Esophagus squamous epithelium (tissue), 4 donors: Measurements from ENCODE around the gene UNK.

Experiments used
- CTCF ChIP-seq, 6 experiments: fragments of 450-650 bp in 4 of 6; fragments of 200-600 bp in 2 of 6; sonication (generic) in 2 of 6; IDR thresholded peaks; one replicate each; pipeline ENCODE4 v1.5.1; 2016 to 2019; ENCODE audit warnings: antibody characterized with exemption in 6 of 6, mild to moderate bottlenecking in 4 of 6, moderate library complexity in 4 of 6
- POLR2A ChIP-seq, 4 donors: fragments of 450-650 bp; IDR thresholded peaks; one replicate each; pipeline ENCODE4 v1.6.1; 2017; ENCODE audit warnings: antibody characterized with exemption in 4 of 4, mild to moderate bottlenecking in 4 of 4, moderate library complexity in 3 of 4

- TF ChIP-seq POLR2A (IDR thresholded peaks at IDR 0.05) (no peak), CTCF (IDR thresholded peaks at IDR 0.05) (no peak)
These were observed 89.1 kb downstream of the UNK start for GRCh38 chr17:75873587-75874322.
